Measurements from ENCODE around the gene PALM2AKAP2. TPM values are rescaled to one million over a fixed set of nuclear protein-coding genes. Genes with fewer than 3 reads are reported as not detected.
"Not testable (repeated sequence)": the region's sequence is repeated elsewhere in the genome, so short reads cannot be mapped to it uniquely, and the experiment has no call there.

The PALM2AKAP2 gene
- total RNA-seq, 2 experiments from 2014 or later = not detected

DNA sequence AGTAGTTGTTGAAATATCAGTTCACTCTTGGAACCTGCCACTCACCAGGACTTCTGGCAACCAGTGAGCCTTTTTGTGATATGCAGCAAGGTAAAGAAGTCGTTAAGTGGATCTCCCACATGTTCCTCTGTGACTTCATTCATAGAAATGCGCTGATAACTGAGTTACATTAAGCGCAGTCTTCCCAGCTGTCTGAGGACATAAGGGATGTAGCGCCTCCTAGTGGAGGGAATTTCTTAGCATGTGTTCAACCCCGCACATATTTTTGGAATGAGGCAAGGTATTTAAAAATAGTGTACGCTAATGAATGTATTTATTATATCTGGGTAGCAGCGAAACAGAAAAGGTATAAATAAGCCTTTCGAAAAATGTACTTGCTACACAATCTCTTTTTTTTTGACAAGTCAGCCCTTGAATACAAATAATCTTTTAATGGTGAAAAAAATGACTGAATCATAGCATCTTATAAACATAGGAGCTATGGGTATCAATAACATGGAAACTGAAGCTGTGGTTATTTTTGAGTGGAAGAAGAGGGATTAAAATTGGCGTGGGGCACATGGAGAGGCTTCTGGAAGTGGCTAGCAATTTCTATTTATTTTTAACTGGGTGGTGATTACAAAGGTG is 38.0 kb downstream of the PALM2AKAP2 start:
- H3K27ac Mint-ChIP-seq = no peak overlapping the region
- no peak for ATAC-seq (ENCODE audit: poor library complexity)

DNA sequence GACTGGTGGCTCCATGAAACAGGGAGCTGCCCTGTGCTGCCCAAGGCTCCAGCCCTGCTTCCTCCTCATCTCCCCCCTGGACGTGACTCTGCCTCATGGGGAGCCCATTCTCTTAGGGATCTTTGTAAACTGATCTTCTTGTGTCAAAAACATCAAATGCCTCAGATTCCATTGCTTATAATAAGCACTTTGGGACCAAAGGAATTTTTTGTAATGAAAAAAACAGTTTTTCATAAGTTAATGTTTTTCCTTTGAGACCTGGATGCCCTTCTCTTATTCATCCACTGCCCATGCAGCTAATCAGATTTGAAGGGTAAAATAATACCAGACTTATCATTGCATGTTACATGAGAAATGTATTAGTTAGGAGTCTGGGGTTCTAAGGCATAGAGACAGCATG is 41.7 kb downstream of the PALM2AKAP2 start:
- intact Hi-C loops (cut with DNase I, micrococcal nuclease) = no loop called here
- H3K27me3 ChIP-seq (ENCODE audit: control insufficient read depth in 1 of 2, insufficient read depth in 2 of 2, low read length in 2 of 2) = peaks cover 3 to 16% of the 10 kb centered on the region in 2 experiments
- H3K9me3 ChIP-seq (ENCODE audit: control insufficient read depth in 1 of 2, insufficient read depth in 1 of 2, low read length in 2 of 2) = no peaks in the 10 kb centered on the region
- no peak overlapping the region for H3K27ac Mint-ChIP-seq
- CTCF ChIA-PET = no interaction called here
- POLR2A ChIA-PET = no interaction called here
- H3K36me3 ChIP-seq (ENCODE audit: insufficient read depth, low read length) = no peaks in the 10 kb centered on the region
- H3K27ac ChIP-seq (ENCODE audit: low read depth in 1 of 2, low read length in 2 of 2) = no peak overlapping the region
- TF ChIP-seq, protein P1, sequence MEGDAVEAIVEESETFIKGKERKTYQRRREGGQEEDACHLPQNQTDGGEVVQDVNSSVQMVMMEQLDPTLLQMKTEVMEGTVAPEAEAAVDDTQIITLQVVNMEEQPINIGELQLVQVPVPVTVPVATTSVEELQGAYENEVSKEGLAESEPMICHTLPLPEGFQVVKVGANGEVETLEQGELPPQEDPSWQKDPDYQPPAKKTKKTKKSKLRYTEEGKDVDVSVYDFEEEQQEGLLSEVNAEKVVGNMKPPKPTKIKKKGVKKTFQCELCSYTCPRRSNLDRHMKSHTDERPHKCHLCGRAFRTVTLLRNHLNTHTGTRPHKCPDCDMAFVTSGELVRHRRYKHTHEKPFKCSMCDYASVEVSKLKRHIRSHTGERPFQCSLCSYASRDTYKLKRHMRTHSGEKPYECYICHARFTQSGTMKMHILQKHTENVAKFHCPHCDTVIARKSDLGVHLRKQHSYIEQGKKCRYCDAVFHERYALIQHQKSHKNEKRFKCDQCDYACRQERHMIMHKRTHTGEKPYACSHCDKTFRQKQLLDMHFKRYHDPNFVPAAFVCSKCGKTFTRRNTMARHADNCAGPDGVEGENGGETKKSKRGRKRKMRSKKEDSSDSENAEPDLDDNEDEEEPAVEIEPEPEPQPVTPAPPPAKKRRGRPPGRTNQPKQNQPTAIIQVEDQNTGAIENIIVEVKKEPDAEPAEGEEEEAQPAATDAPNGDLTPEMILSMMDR (IDR thresholded peaks at IDR 0.05) = no peak
- peaks cover 27% of the 10 kb centered on the region for H3K27me3 Mint-ChIP-seq
- no peaks in the 10 kb centered on the region for H3K4me1 ChIP-seq (ENCODE audit: insufficient read depth, low read length)
- H3K4me3 ChIP-seq (ENCODE audit: low read length) = no peak overlapping the region
- H3K9me3 Mint-ChIP-seq = no peaks in the 10 kb centered on the region
- DNase-seq = no peak
- no peak overlapping the region for H3K4me3 Mint-ChIP-seq
- no peak for ATAC-seq (ENCODE audit: poor library complexity)
- H3K36me3 Mint-ChIP-seq (ENCODE audit: low read depth) = no peaks in the 10 kb centered on the region
- H3K4me1 Mint-ChIP-seq (ENCODE audit: low read depth) = no peaks in the 10 kb centered on the region

More for the DNA sequence above, 38.0 kb downstream of the PALM2AKAP2 start:
- no peak overlapping the region for H3K4me3 Mint-ChIP-seq
- Histone ChIP-seq H3K9me3 (ENCODE audit: control insufficient read depth in 1 of 2, insufficient read depth in 1 of 2, low read length in 2 of 2) (no peaks in the 10 kb centered on the region), H3K4me1 (ENCODE audit: insufficient read depth, low read length) (no peaks in the 10 kb centered on the region), H3K36me3 (ENCODE audit: insufficient read depth, low read length) (no peaks in the 10 kb centered on the region), H3K4me3 (ENCODE audit: low read length) (no peak overlapping the region), H3K27me3 (ENCODE audit: control insufficient read depth in 1 of 2, insufficient read depth in 2 of 2, low read length in 2 of 2) (peaks cover 3 to 9% of the 10 kb centered on the region in 2 experiments), H3K27ac (ENCODE audit: low read depth in 1 of 2, low read length in 2 of 2) (no peak overlapping the region)
- peaks cover 20% of the 10 kb centered on the region for H3K27me3 Mint-ChIP-seq
- intact Hi-C loops (cut with DNase I, micrococcal nuclease) = no loop called here
- ChIA-PET CTCF (interaction anchor here (0.6 kb wide), 1 partner anchor 11 kb away, joined by 3 read pairs; no protein-coding TSS in a partner anchor), POLR2A (no interaction called here)
- no peaks in the 10 kb centered on the region for H3K9me3 Mint-ChIP-seq
- no peaks in the 10 kb centered on the region for H3K4me1 Mint-ChIP-seq (ENCODE audit: low read depth)
- DNase-seq = peak in 6 of 14 experiments; percentile 0 to 60 (median 19)
- no peaks in the 10 kb centered on the region for H3K36me3 Mint-ChIP-seq (ENCODE audit: low read depth)
- TF ChIP-seq, protein P1 (IDR thresholded peaks at IDR 0.05) = peak; percentile 31

DNA sequence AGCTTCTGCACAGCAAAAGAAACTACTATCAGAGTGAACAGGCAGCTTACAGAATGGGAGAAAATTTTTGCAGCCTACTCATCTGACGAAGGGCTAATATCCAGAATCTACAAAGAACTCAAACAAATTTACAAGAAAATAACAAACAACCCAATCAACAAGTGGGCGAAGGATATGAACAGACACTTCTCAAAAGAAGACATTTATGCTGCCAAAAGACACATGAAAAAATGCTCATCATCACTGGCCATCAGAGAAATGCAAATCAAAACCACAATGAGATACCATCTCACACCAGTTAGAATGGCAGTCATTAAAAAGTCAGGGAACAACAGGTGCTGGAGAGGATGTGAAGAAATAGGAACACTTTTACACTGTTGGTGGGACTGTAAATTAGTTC is 45.4 kb downstream of the PALM2AKAP2 start:
- H3K4me3 ChIP-seq (ENCODE audit: low read length); H3K4me1 ChIP-seq (ENCODE audit: insufficient read depth, low read length); H3K9me3 Mint-ChIP-seq; H3K9me3 ChIP-seq (ENCODE audit: control insufficient read depth in 1 of 2, insufficient read depth in 1 of 2, low read length in 2 of 2); CTCF ChIA-PET; intact Hi-C loops (cut with DNase I, micrococcal nuclease); H3K36me3 ChIP-seq (ENCODE audit: insufficient read depth, low read length); H3K27ac Mint-ChIP-seq; DNase-seq; POLR2A ChIA-PET; H3K4me1 Mint-ChIP-seq (ENCODE audit: low read depth); H3K27me3 ChIP-seq (ENCODE audit: control insufficient read depth in 1 of 2, insufficient read depth in 2 of 2, low read length in 2 of 2); H3K27ac ChIP-seq (ENCODE audit: low read depth in 1 of 2, low read length in 2 of 2); H3K36me3 Mint-ChIP-seq (ENCODE audit: low read depth); ATAC-seq (ENCODE audit: poor library complexity); H3K4me3 Mint-ChIP-seq: not testable (repeated sequence)
- H3K27me3 Mint-ChIP-seq = peaks cover 26% of the 10 kb centered on the region

DNA sequence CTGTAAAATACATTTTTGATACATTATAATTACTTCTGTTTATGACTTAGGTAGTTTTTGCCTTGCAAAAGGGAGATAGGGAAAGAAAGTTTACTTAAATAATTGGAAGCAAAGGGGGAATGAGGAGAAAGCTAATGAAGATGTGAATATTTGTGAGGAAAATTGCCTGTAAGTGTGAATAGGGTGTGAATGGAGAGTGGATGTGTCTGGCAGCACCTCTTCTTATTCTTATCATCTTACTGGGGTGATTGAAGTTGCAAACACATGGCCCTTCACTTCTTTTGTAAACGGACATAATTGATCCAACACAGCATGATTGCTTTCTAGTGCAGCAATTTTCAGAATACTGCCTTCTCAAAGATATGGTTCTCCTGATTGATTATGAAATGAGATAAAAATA is 46.6 kb downstream of the PALM2AKAP2 start:
- Histone ChIP-seq H3K27ac (ENCODE audit: low read depth in 1 of 2, low read length in 2 of 2) (no peak overlapping the region), H3K27me3 (ENCODE audit: control insufficient read depth in 1 of 2, insufficient read depth in 2 of 2, low read length in 2 of 2) (peaks cover 0 to 8% of the 10 kb centered on the region in 2 experiments), H3K4me3 (ENCODE audit: low read length) (no peak overlapping the region), H3K4me1 (ENCODE audit: insufficient read depth, low read length) (no peaks in the 10 kb centered on the region), H3K9me3 (ENCODE audit: control insufficient read depth in 1 of 2, insufficient read depth in 1 of 2, low read length in 2 of 2) (no peaks in the 10 kb centered on the region), H3K36me3 (ENCODE audit: insufficient read depth, low read length) (no peaks in the 10 kb centered on the region)
- Mint-ChIP-seq H3K4me3 (no peak overlapping the region), H3K27ac (no peak overlapping the region), H3K4me1 (ENCODE audit: low read depth) (no peaks in the 10 kb centered on the region), H3K9me3 (no peaks in the 10 kb centered on the region), H3K36me3 (ENCODE audit: low read depth) (no peaks in the 10 kb centered on the region), H3K27me3 (peaks cover 28% of the 10 kb centered on the region)
- ChIA-PET POLR2A (no interaction called here), CTCF (no interaction called here)
- TF ChIP-seq, protein P1 (IDR thresholded peaks at IDR 0.05) = no peak
- no peak for DNase-seq
- no peak for ATAC-seq (ENCODE audit: poor library complexity)
- intact Hi-C loops (cut with DNase I, micrococcal nuclease) = no loop called here

Data from CD4-positive, alpha-beta T cell (primary cell).